Measurements from ENCODE around the gene COL20A1.

DNA sequence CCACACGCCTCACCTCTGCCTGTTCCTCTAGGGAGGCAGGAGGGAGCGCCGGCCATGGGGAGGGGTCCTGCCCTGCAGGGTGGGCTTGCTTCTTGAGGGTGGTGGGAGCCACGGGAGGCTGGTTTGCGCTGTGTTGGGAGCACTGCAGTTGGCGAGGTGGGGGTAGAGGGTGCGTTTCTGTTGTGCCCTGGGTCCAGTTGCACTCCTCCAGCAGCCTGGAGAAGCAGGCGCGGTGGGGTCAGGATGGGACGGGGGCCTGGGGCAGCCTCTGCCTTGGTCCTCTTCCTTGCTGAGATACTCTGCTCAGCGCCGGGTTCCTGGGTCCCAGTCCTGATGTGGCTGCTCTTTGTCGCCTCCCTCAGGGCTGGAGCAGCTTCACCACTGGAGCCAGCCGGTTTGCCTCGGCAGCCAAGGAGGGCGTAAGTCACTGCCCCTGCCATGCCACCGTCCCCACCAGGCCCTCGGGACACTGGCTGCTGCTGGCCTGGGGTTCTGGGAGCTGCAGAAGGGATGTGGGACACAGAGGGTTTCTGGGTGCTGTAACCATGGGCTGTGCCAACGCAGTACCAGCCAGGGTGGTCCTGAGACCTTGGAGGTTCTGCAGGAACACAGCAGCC lies 11.9 kb upstream of the COL20A1 start:
- TF ChIP-seq, protein P1, sequence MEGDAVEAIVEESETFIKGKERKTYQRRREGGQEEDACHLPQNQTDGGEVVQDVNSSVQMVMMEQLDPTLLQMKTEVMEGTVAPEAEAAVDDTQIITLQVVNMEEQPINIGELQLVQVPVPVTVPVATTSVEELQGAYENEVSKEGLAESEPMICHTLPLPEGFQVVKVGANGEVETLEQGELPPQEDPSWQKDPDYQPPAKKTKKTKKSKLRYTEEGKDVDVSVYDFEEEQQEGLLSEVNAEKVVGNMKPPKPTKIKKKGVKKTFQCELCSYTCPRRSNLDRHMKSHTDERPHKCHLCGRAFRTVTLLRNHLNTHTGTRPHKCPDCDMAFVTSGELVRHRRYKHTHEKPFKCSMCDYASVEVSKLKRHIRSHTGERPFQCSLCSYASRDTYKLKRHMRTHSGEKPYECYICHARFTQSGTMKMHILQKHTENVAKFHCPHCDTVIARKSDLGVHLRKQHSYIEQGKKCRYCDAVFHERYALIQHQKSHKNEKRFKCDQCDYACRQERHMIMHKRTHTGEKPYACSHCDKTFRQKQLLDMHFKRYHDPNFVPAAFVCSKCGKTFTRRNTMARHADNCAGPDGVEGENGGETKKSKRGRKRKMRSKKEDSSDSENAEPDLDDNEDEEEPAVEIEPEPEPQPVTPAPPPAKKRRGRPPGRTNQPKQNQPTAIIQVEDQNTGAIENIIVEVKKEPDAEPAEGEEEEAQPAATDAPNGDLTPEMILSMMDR (IDR thresholded peaks at IDR 0.05 in 8 of 11, conservative IDR thresholded peaks at IDR 0.05 in 3 of 11), result no peak
- peak in 1 of 3 donors; percentile 29 for TF ChIP-seq POLR2AphosphoS5 (IDR thresholded peaks at IDR 0.05)

Data from spleen (tissue), 7 donors.